AG04450 (cell line): ENCODE measurements around the gene SGCG. TPM values are rescaled to one million over a fixed set of nuclear protein-coding genes. Genes with fewer than 3 reads are reported as not detected.
"Not testable (repeated sequence)": the region's sequence is repeated elsewhere in the genome, so short reads cannot be mapped to it uniquely, and the experiment has no call there.

Experiments used
- CTCF ChIA-PET: fragments of 300-600, 350-600 bp; formaldehyde crosslinking; extraction: SDS; loops from one replicate; lab custom pipeline; 2022; ENCODE audit warnings: antibody characterized with exemption, inconsistent platforms; lab: Charles Lee
- POLR2A ChIA-PET: fragments of 350-600 bp; formaldehyde crosslinking; extraction: SDS; loops from one replicate; lab custom pipeline; 2021; ENCODE audit warnings: antibody characterized with exemption, inconsistent platforms; lab: Yijun Ruan, JAX
- DNase-seq: peaks from one replicate; pipeline ENCODE4 v3.0.0-alpha.2; 2011; ENCODE audit warnings: low read depth, low spot score
- H3K27ac ChIP-seq: one replicate; pipeline ENCODE4 v1.5.1; 2012; ENCODE audit warnings: low read depth, low read length, control low read depth
- H3K27me3 ChIP-seq: one replicate; pipeline ENCODE4 v1.6.0; 2012; ENCODE audit warnings: low read length; ENCODE audit not compliant: control insufficient read depth, insufficient read depth
- H3K4me3 ChIP-seq: 2 replicates; pipeline ENCODE4 v1.5.1; 2011; ENCODE audit warnings: mild to moderate bottlenecking, low read depth, low read length, control low read depth
- H3K9me3 ChIP-seq: 2 replicates; pipeline ENCODE4 v1.5.1; 2012; ENCODE audit warnings: low read length; ENCODE audit not compliant: control insufficient read depth, insufficient read depth
- CTCF ChIP-seq: IDR thresholded peaks from 2 replicates; pipeline ENCODE4 v1.5.1; 2011; ENCODE audit warnings: low read depth, low read length, control low read depth, inconsistent platforms
- polyA plus RNA-seq: library from polyadenylated mRNA; depleted of rRNA; stranded (reverse); fragments of >200 nt; gene quantifications from 2 replicates; pipeline ENCODE4 v1.2.3, GENCODE V29; 2011

Gene SGCG
- polyA plus RNA-seq, 1 experiment = 0.10 TPM

GRCh38 chr13:23289917-23290357 lies 109.2 kb downstream of the SGCG start:
- no peaks in the 10 kb centered on the region for H3K27me3 ChIP-seq
- ChIA-PET CTCF (no interaction called here), POLR2A (no interaction called here)
- H3K27ac ChIP-seq = no peak overlapping the region
- no peak overlapping the region for H3K4me3 ChIP-seq
- no peaks in the 10 kb centered on the region for H3K9me3 ChIP-seq
- DNase-seq = peak; percentile 1
- no peak for TF ChIP-seq CTCF

- Histone ChIP-seq H3K9me3 (no peaks in the 10 kb centered on the region), H3K4me3 (no peak overlapping the region), H3K27me3 (no peaks in the 10 kb centered on the region), H3K27ac (no peak overlapping the region)
- TF ChIP-seq CTCF = no peak
- no peak for DNase-seq
- POLR2A ChIA-PET = no interaction called here
- CTCF ChIA-PET = no interaction called here
Measured at GRCh38 chr13:23292586-23292985, 111.8 kb downstream of the SGCG start.

GRCh38 chr13:23314837-23315236 lies 134.1 kb downstream of the SGCG start:
- DNase-seq, H3K27ac ChIP-seq, H3K27me3 ChIP-seq, H3K4me3 ChIP-seq, CTCF ChIA-PET, POLR2A ChIA-PET, H3K9me3 ChIP-seq: not testable (repeated sequence)

- H3K9me3 ChIP-seq = no peaks in the 10 kb centered on the region
- no peaks in the 10 kb centered on the region for H3K27me3 ChIP-seq
- H3K4me3 ChIP-seq = no peak overlapping the region
- DNase-seq = no peak
- H3K27ac ChIP-seq = no peak overlapping the region
- no peak for TF ChIP-seq CTCF
- ChIA-PET POLR2A (no interaction called here), CTCF (interaction anchor here (0.5 to 1.4 kb wide), 4 partner anchors 11 to 968 kb away, joined by 3 to 4 read pairs (median 4); no protein-coding TSS in a partner anchor)
Measured at GRCh38 chr13:23319883-23320224, 139.1 kb downstream of the SGCG start.

GRCh38 chr13:23320926-23321534 lies 140.3 kb downstream of the SGCG start:
- no peaks in the 10 kb centered on the region for H3K9me3 ChIP-seq
- no peak overlapping the region for H3K27ac ChIP-seq
- POLR2A ChIA-PET = interaction anchor here (1.2 kb wide), 1 partner anchor 842 kb away, joined by 3 read pairs; no protein-coding TSS in a partner anchor
- TF ChIP-seq CTCF = no peak
- CTCF ChIA-PET = interaction anchor here (0.6 to 1.4 kb wide), 10 partner anchors 9 to 1683 kb away, joined by 3 to 5 read pairs (median 4); no protein-coding TSS in a partner anchor
- H3K4me3 ChIP-seq = peak overlapping the region; percentile 50; the same call in 1 of the 2 replicates
- no peaks in the 10 kb centered on the region for H3K27me3 ChIP-seq
- no peak for DNase-seq
